GM10847 (cell line): ENCODE results near the gene MTIF3.

Source experiments
- POLR2A ChIP-seq: IDR thresholded peaks from 2 replicates; pipeline ENCODE4 v1.6.1; 2011; ENCODE audit not compliant: insufficient read length; ENCODE audit errors: extremely low read depth

Gene MTIF3

DNA sequence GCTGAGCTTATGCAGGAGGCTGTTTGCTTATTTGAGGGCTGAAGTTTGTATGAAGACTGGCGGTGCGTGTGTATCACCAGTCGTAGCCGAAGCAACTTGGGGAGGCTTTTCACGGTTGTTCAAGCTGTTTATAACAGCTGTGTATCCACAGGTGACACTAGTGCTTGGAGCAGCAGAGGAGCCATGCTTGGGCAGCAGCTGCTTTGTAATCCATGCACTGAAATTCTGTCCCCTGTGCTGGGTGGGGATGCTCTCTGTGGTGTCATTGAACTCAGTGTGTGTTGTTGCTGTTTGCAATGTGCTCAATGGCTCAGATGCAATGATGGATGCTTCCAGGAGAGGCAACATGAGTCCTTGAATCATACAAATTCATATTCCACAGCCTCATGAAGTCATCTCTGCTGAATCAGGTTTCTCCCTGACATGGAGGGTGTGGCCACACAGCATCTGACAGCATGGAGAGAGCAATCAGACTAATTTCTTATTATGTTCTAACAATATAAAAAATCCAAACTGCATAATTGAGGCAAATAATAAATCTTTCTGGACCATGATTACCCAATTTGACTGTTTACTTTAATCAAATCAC is 44.7 kb downstream of the MTIF3 start:
- no peak for TF ChIP-seq POLR2A

- no peak for TF ChIP-seq POLR2A
Observed at GRCh38 chr13:27404680-27405079, 45.7 kb downstream of the MTIF3 start.

DNA sequence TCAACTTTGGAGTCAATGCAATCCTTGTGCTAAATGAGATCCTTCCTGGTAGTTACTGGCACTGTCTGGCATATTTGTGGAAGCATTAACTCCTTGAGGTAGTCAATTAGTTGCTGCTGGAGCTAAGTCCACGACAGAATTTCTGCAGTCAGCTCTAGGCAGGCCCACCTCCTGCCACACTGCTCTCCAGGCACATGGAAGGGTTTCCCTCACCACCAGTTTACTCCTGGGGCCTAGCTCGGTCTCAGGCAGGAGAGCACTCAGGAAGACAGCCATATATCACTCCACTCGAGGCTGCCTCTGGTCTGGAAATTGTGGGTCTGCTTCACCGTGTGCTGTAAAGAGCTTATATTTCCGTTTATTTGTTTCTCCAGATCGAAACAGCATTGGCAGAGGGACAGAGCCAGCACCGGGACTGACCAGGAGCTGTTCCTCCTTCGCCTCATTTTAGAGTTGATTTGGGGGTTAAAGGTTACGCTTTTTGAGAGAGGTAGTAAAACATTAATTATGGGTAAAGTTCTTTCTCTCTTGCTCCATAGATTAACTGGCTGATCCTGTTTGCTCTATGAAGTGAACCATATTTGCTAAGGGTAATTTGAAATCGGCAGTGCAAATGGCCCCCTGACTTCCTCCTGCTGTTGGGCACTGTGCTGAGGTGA is 46.5 kb downstream of the MTIF3 start:
- TF ChIP-seq POLR2A: no peak

DNA sequence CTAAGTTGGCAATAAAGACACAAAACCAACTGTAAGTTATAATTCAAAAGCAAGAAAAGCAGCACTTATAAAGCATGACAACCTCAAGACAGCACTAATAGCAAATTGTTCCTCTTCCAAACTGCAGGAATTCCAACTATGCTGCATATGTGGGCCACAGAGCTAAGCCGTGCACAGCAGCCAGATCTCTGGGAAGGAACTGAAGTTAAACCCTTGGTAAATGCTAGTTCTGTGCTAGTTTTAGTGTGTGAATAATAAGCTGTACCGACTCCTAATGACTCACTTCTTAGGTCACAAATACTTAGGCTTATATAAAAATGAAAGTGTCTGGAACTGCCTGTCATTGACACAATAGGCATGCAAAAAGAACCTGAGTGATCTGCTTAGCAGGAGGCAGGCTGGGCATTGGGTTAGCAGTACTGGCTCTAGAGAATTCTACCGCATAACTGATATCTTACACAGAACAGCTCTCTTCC is 47.1 kb downstream of the MTIF3 start:
- TF ChIP-seq POLR2A: no peak

DNA sequence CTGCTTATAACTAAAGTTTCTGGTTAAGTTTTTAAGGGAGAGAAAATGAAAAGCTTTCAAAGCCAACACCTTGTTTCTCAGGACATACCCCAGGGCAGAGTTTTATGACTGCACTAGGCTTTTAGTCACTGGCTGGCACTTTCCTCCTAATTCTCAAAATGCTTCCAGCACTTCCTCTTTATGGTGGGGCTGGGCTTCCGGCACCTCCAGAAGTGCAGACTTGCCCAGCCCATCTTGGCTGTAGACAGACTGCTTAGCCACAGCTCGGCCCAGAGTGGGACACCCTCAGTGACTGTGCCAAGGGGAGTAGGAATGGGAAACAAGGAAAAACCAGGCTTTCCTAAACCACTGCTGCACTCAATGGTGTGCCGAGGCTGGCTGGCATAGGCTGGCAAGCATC is 49.2 kb downstream of the MTIF3 start:
- TF ChIP-seq POLR2A: no peak

DNA sequence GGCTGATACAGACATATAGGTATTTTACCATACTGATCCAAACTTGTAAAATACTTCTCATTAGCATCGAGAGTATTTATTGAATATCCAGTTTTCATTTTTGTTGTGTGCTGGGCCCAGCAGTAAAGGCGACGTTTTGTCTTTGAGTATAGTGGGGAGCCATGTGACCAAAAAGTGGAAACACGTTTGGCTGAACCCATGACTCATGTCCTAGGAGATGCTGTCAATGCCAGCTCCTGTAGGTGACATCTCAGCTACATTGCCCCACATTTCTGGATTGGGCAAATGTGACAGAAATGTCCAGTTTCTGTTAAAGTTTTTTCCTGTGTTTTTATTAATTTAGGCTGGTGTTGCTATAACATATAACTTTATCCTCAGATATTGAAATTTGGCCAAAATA is 52.0 kb downstream of the MTIF3 start:
- TF ChIP-seq POLR2A: no peak

DNA sequence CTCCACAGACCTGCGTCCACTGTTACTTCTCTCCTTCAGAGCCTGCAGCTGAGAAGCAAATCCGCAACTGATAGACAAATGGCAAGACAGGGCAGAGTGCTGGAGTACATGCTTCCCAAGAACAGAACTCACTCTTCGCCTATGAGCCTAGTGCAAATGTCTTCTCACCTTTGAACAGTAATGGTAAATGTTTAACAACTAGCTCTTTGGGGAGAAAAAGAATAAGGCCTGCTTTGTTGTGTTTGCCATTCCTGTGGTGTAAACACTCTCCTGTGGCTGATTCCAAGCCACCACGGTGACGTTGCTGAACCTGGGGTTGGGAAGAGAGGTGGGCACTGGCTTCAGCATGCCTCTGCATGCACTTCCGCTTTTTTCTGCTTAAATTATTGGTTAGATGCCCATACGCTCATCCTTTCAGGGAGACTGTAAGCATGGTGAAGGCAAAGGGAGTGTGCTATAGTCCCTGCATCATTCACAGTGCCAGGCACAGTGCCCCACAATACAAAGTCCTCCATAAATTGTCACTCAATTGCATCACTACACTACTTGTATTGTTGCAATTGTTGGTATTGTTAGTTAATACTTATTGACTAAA is 54.0 kb downstream of the MTIF3 start:
- no peak for TF ChIP-seq POLR2A

DNA sequence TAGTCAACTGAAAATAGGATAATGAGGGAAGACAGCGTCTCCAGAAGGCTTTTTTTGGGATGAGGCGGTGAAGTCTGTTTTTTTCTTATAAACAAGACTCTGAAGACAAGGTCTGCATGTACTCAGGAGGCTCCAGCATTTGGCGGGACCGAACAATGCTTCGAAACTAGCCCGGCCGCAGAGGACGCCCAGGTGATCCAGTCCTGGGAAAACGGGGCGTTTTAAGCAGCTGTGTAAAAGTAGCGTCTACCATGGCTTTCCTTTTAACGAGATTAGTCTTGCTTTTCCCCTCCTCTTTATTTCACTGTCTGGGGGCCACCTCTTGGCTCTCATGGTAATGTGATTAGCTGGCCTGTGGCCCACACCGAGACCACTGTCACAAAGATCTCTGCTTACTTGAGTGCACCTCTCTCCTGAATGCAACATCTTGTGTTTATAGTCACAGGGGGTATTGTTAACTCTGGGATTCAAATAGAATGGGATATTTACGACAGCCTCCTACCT is 55.3 kb downstream of the MTIF3 start:
- no peak for TF ChIP-seq POLR2A

DNA sequence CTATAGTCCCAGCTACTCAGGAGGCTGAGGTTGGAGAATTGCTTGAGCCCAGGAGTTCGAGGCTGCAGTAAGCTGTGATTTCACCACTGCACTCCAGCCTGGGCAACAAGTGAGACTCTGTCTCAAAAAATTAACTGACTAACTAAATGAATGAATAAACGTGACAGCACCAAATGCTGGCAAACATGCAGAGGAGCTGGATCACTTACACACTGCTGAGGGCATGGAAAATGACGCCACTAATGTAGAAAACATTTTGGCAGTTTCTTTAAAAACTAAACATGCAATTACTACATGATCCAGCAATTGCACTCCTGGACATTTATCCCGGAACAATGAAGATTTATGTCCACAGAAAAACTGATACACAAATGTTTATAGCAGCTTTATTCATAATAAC is 57.3 kb downstream of the MTIF3 start:
- no peak for TF ChIP-seq POLR2A

- TF ChIP-seq POLR2A: no peak
Observed at GRCh38 chr13:27391471-27391870, 58.9 kb downstream of the MTIF3 start.

- TF ChIP-seq POLR2A: no peak
Observed at GRCh38 chr13:27389891-27390290, 60.5 kb downstream of the MTIF3 start.

DNA sequence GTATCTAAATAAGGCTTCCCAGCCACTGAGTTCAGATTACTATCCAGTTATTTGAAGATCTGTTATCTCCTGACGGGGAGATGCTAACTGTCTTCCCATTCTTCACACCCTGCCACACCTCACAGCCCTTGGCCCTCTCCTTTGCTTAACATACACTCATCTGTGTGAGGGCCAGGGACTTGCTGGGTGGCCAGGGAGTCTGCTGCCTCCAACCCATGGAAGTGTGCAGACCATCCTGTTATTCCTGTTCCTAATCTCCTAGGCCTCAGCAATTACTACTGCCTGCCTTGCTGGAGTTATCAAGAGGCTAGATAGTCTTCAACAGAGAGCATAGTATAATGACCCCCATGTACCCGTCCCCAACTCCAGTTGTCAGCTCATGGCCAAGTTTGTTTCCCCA is 62.1 kb downstream of the MTIF3 start:
- TF ChIP-seq POLR2A: no peak
